Astrocyte of the cerebellum (primary cell): ENCODE results near the gene LBHD2.
A peak's percentile ranks its signal among the peaks of the same experiment; 100 is the strongest.

Experiments
- DNase-seq: peaks from one replicate; pipeline ENCODE4 v3.0.0-alpha.2; 2011; ENCODE audit warnings: low read depth
- H3K4me3 ChIP-seq: 2 replicates; pipeline ENCODE4 v1.5.1; 2011; ENCODE audit warnings: mild to moderate bottlenecking, low read depth, low read length, moderate library complexity
- CTCF ChIP-seq: IDR thresholded peaks from 2 replicates; pipeline ENCODE4 v1.5.1; 2012; ENCODE audit warnings: low read length, low read depth, moderate library complexity, mild to moderate bottlenecking; ENCODE audit errors: missing control alignments
- in situ Hi-C: cut with HindIII; loops from 2 replicates; pipeline ENCODE4 v1.10.0; 2017; ENCODE audit warnings: low sequenced_read_pairs

Gene LBHD2

DNA sequence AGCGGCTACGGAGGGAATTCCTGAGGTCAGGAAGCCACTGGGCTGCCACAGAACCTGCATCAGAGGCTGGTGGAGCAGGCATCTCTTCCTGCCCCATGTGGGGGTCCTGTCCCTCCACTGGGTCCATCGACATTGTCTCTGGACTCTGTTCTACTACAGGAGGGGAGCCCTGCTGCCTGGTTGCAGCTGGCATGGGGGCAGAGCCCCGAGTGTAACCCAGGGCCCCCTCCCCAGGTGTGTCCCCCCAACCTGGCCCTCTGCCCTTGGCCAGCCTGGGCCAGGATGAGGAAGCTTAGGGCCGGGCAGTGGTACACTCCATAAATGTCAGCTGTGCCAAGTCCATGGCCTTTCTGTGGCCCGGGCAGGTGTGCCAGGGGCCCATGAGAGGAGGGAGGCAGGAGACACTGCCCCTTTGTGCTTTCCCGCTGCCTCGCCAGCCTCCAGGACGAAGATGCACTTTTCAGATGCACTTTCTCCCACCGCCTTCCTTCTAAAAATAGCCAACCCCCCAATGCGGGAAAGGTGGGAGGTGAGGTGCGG is 6.5 kb downstream of the LBHD2 start:
- no peak for TF ChIP-seq CTCF
- H3K4me3 ChIP-seq = no peak overlapping the region
- no peak for DNase-seq
- in situ Hi-C loops = no loop called here

DNA sequence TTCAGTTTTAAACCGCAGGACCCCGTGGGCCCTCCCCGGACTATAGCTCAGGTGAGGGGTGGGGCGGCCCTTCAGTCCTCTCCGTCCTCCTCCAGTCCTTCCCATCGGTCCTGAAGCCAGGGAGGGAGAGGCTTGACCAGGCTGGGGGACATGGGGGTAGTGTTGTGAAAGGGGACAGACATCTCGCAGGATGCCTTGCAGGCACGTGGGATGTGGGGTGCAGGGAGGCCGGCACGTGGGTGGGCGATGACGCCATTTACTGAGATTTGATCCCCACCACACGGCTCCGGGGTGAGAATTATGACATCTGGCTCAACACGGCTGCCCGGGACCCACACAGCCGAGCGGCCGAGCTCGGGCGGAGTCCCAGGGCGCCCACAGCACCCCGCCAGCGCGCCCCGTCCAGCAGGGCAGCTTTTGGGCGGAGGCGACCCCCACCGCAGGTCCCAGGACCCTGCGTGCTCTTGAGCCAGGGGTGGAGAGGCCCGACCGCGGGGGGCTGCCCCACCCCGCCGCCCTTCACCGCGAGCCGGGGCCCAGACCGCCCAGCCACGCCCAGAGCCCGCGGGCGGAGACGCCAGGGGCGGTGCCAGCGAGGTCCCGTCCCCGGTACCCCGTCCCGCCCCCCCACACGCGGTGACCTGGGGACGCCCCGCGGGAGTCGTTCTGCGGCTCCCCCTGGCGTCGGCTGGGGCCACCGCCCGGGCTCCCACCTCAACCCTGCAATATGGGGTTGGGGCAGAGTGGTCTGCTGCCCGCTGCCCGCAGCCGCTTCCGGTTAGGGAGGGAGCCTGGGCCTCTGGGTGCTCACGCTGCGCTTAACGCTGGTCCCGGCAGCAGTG is 7.3 kb downstream of the LBHD2 start:
- peak; percentile 19 for TF ChIP-seq CTCF
- peak overlapping the region; percentile 24 for H3K4me3 ChIP-seq
- in situ Hi-C loops = no loop called here
- no peak for DNase-seq

- TF ChIP-seq CTCF = no peak
- in situ Hi-C loops = no loop called here
- DNase-seq = no peak
- no peak overlapping the region for H3K4me3 ChIP-seq
Measured at GRCh38 chr14:103091883-103092222, 7.8 kb downstream of the LBHD2 start.

- TF ChIP-seq CTCF = no peak
- DNase-seq = no peak
- no peak overlapping the region for H3K4me3 ChIP-seq
- in situ Hi-C loops = no loop called here
Measured at GRCh38 chr14:103093856-103094405, 9.9 kb downstream of the LBHD2 start.

GRCh38 chr14:103094406-103095209 is 10.6 kb downstream of the LBHD2 start, which contains the start of gene EXOC3L4:
Gene EXOC3L4, plus strand, starts transcription at chr14:103094725. Its CDS starts 5,495 bp downstream, at chr14:103100220.
- no peak for TF ChIP-seq CTCF
- no peak within 1 kb of the TSS for H3K4me3 ChIP-seq
- in situ Hi-C loops = no loop called here
- no peak for DNase-seq

DNA sequence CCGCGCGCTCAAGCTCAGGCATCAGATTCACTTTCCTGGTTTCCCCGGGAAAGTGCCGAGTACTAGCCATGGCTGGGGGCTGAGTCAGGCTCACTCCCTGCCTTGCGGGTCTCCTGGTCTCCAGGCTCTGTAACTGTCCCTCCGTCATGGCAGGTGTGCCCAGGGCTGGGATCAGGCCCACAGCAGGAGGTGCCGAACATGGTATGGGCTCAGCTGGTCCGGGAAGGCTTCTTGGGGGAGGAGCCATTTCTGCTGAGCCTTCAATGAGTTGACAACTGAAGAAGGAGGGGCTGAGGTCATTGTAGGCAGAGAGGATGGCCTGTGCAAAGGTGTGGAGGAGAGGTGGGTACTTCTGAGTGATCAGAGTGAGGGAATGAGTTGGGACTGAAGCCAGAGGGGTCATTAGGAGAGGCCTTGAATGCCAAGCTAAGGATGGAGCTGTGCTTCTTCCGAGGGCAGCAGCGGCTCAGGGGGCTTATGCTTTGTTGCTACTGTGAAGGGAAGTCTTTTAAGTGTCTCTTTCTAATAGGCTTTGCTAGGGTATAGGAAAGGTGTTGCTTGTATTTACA is 11.3 kb downstream of the LBHD2 start:
- in situ Hi-C loops = no loop called here
- TF ChIP-seq CTCF = no peak
- H3K4me3 ChIP-seq = no peak overlapping the region
- DNase-seq = no peak
